Measurements from ENCODE around the gene STT3A. TPM values are rescaled to one million over a fixed set of nuclear protein-coding genes. Genes with fewer than 3 reads are reported as not detected.

Gene STT3A
- 10 to 100 TPM; 47.6 to 98.6 (median 59.1) TPM for total RNA-seq
- 10 to 100 TPM; 21.5 to 72.7 TPM for polyA plus RNA-seq
- long read RNA-seq, donor 1, full-length matches to known transcripts = 51 of 79 reads
- long read RNA-seq, donor 1, partial matches to known transcripts = 26 of 79 reads
- long read RNA-seq, donor 1, other reads (novel, unspliced or antisense) = 2 of 79 reads
- long read RNA-seq, donor 2, full-length matches to known transcripts = 276 of 364 reads
- long read RNA-seq, donor 2, partial matches to known transcripts = 78 of 364 reads
- long read RNA-seq, donor 2, other reads (novel, unspliced or antisense) = 10 of 364 reads
- long read RNA-seq, donor 3, full-length matches to known transcripts = 49 of 65 reads
- long read RNA-seq, donor 3, partial matches to known transcripts = 14 of 65 reads
- long read RNA-seq, donor 3, other reads (novel, unspliced or antisense) = 2 of 65 reads

DNA sequence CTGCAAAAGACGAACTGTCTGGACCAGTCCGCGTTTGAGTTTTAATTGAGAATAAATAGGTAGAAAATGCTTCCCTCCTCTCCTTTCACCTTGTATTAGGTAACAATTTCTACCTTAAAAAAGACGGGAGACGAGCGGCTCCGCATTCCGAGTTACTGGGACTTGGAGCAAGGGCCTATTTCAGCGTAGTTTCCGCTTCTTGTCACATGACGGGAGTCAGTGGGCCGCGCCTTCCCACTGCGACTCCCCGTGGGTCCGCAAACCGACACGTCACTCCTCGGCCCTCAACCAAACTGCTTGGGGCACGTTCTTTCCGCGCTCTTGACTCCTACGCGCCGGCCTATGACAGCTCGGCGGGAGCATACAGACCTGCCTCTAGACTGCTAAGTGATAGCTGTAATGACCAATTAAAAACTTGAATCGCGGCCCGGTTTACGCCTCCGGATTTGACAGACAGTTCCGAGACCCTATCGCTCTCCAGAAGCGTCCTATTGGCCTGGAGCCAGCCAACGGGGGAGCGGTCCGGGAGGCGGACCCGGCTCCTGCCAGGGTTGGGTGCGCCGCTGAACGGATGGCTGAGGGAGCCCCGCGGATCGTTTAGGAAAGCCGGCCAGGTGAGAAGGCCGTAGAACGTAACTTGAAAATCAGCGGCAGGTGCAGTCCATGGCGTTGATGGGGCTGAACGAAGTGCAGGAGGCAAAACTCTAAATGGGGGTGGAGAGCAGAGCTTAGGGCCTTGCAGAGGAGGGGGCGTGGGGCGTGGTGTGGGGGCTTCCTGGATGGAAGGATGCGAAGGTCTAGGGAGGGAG, at the start of gene STT3A:
Gene STT3A, plus strand, starts transcription at position 548 of the 809 bp plus-strand sequence. CDS start 3,064 bp downstream, outside the sequence.
- H3K27me3 ChIP-seq = no peaks in the 10 kb centered on the region
- peak; percentile 53 to 92 for TF ChIP-seq POLR2A (IDR thresholded peaks at IDR 0.05)
- TF ChIP-seq, protein P1, sequence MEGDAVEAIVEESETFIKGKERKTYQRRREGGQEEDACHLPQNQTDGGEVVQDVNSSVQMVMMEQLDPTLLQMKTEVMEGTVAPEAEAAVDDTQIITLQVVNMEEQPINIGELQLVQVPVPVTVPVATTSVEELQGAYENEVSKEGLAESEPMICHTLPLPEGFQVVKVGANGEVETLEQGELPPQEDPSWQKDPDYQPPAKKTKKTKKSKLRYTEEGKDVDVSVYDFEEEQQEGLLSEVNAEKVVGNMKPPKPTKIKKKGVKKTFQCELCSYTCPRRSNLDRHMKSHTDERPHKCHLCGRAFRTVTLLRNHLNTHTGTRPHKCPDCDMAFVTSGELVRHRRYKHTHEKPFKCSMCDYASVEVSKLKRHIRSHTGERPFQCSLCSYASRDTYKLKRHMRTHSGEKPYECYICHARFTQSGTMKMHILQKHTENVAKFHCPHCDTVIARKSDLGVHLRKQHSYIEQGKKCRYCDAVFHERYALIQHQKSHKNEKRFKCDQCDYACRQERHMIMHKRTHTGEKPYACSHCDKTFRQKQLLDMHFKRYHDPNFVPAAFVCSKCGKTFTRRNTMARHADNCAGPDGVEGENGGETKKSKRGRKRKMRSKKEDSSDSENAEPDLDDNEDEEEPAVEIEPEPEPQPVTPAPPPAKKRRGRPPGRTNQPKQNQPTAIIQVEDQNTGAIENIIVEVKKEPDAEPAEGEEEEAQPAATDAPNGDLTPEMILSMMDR (IDR thresholded peaks at IDR 0.05) = no peak
- H3K36me3 ChIP-seq = peaks cover 0 to 21% (median 9%) of the 10 kb centered on the region in 9 donors
- ATAC-seq (peak; percentile 99 to 100 (median 99)), DNase-seq (peak; percentile 99 to 100 (median 100))
- H3K27ac ChIP-seq = peak within 1 kb of the TSS; percentile 85 to 98 (median 94)
- no peaks in the 10 kb centered on the region for H3K9me3 ChIP-seq
- WGBS, 4 donors = 0 to 1% (median 0%) methylated on average over 48 to 55 of the region's 55 CpGs
- H3K4me3 ChIP-seq = peak within 1 kb of the TSS; percentile 66 to 92 (median 82)
- intact Hi-C loops (cut with DNase I) = loop anchor here in 3 of 10 donors (1.0 to 5.0 kb wide), 3 partner anchors 23 to 35 kb away; partner anchors contain the start of genes CHEK1 (in 3 of the 3) and EI24 (in 1 of the 3)
- H3K4me1 ChIP-seq = peaks cover 0 to 38% (median 19%) of the 10 kb centered on the region in 12 donors

DNA sequence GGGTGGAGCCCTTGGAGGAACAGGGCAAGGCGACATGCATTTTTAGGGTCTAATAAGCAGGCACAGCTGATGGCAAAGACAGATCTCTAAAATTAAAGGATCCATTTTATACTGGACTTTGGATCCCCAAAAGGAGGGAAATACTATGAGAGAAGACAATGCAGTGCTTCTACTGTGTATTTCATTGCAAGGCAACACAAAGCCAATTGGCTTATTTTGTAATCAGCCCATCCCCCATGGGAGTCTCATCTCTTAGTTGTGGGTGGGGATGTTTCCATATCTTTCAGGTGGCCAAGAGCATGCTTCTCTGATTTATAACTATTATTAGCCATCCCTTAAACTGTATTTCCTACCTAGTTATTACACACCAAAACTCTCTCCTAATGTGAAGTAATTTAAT, 41.9 kb upstream of the STT3A start:
- no peaks in the 10 kb centered on the region for H3K36me3 ChIP-seq

DNA sequence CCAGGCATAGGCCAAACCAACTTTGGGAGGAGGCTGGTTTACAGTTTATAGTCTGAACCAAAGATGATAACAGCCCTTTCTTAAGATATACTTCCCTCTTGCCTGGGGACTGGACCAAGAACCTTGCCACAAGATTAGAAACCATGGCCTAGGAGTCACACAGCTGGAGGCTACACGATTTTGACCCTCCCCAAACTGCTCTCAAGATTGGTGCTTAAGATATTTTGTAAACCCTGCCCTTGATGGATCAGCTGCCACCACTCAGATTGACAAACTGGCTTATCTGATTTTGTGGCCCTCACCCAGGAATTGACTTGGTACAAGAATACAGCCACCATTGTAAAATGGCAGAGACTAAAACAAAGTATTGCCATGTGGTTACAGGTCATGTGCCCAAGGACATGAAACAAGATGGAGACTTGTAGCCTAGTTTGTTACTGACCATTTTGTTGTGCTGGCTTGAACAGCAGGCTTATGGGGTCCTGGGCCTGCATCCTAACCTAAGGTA, 40.8 kb upstream of the STT3A start:
- Histone ChIP-seq H3K4me1 (no peaks in the 10 kb centered on the region), H3K4me3 (no peak overlapping the region), H3K9me3 (peaks cover 0 to 26% (median 20%) of the 10 kb centered on the region in 12 donors), H3K27me3 (no peaks in the 10 kb centered on the region), H3K36me3 (no peaks in the 10 kb centered on the region), H3K27ac (no peak overlapping the region)
- intact Hi-C loops (cut with DNase I) = no loop called here
- TF ChIP-seq POLR2A (IDR thresholded peaks at IDR 0.05) = no peak
- TF ChIP-seq, protein P1 (IDR thresholded peaks at IDR 0.05) = no peak
- DNase-seq (no peak), ATAC-seq (no peak)
- WGBS, 4 donors = 38 to 50% (median 43%) methylated on average over 1 of the region's 1 CpG

More for the DNA sequence above, 41.9 kb upstream of the STT3A start:
- H3K9me3 ChIP-seq = peaks cover 0 to 26% (median 20%) of the 10 kb centered on the region in 12 donors
- ATAC-seq = no peak
- DNase-seq = no peak
- intact Hi-C loops (cut with DNase I) = no loop called here
- H3K4me1 ChIP-seq = no peaks in the 10 kb centered on the region
- no peak for TF ChIP-seq POLR2A (IDR thresholded peaks at IDR 0.05)
- TF ChIP-seq, protein P1 (IDR thresholded peaks at IDR 0.05) = no peak
- no peak overlapping the region for H3K27ac ChIP-seq
- no peak overlapping the region for H3K4me3 ChIP-seq
- no peaks in the 10 kb centered on the region for H3K27me3 ChIP-seq
- whole genome bisulfite sequencing, 4 donors = 88 to 95% (median 92%) methylated on average over 1 of the region's 1 CpG

Data from heart left ventricle (tissue), 16 donors.